Thyroid gland (tissue), 4 donors: ENCODE results near the gene KCNJ6. TPM values are rescaled to one million over a fixed set of nuclear protein-coding genes. Genes with fewer than 3 reads are reported as not detected.

Source experiments
- DNase-seq, 2 donors: peaks; one replicate each; pipeline ENCODE4 v3.0.0-alpha.2; 2019
- H3K27ac ChIP-seq, 3 donors: fragments of 200-600 bp; sonication (generic); 1 replicate in 2 of 3; 2 replicates in 1 of 3; pipeline ENCODE4 v1.5.1; 2016 to 2019; ENCODE audit warnings: mild to moderate bottlenecking in 1 of 3, moderate library complexity in 1 of 3
- H3K27me3 ChIP-seq: fragments of 200-600 bp; sonication (generic); one replicate; pipeline ENCODE4 v1.5.1; 2019
- H3K36me3 ChIP-seq, 2 donors: fragments of 200-600 bp; sonication (generic); one replicate each; pipeline ENCODE4 v1.5.1; 2016 to 2019
- H3K4me1 ChIP-seq, 2 donors: fragments of 200-600 bp; sonication (generic); one replicate each; pipeline ENCODE4 v1.5.1; 2017 to 2019
- H3K4me3 ChIP-seq, 3 donors: fragments of 200-600 bp; sonication (generic); replicated peaks in 1 of 3; 1 replicate in 2 of 3; 2 replicates in 1 of 3; pipeline ENCODE4 v1.5.1; 2016; ENCODE audit warnings: mild to moderate bottlenecking in 1 of 3
- H3K9me3 ChIP-seq: fragments of 200-600 bp; sonication (generic); one replicate; pipeline ENCODE4 v1.5.1; 2017
- POLR2A ChIP-seq, 2 donors: fragments of 450-650 bp; IDR thresholded peaks; one replicate each; pipeline ENCODE4 v1.6.1; 2017; ENCODE audit warnings: antibody characterized with exemption in 2 of 2, mild to moderate bottlenecking in 2 of 2, moderate library complexity in 1 of 2
- WGBS, 2 donors: methylation state at CpG; one replicate each; pipeline ENCODE4 v1.1.5; 2017; 5-methylcytosine and 5-hydroxymethylcytosine counted together
- intact Hi-C: fragments of 100-400 bp; cut with DNase I; formaldehyde crosslinking; loops from one replicate; pipeline ENCODE4 v1.15.1; 2023
- total RNA-seq, 4 donors: library from RNA; depleted of rRNA; stranded (reverse); fragments of >200 nt; gene quantifications; one replicate each; pipeline ENCODE4 v1.2.3, GENCODE V29; 2016
- TF ChIP-seq, protein P1 (sequence below), 6 experiments: fragments of 200-600 bp in 3 of 6; fragments of 450-650 bp in 3 of 6; sonication (generic) in 3 of 6; IDR thresholded peaks; one replicate each; pipeline ENCODE4 v1.5.1; 2016 to 2019; ENCODE audit warnings: antibody characterized with exemption in 6 of 6, mild to moderate bottlenecking in 2 of 6, inconsistent platforms in 1 of 6, moderate library complexity in 1 of 6

Gene KCNJ6
- total RNA-seq, 4 donors from 2014 or later, result not detected

DNA sequence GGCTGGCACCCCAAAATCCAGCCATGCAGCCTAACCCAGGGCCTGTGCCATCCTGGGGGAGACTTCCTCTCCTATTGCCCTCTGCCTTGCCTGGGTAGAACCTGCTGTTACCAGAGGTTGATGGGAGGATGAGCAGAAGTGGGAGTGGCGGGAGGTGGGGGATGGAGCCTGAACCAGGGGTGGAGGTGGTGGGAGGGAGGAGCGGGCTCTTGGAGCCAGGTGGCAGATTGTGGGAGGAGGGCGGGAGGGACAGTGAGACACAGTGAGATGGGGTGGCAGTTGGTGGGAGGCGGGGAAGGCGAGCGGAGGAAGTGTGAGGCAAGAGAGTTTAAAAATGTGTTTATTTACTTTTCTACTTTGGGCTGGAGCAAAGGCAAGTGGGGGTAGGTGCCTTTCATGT lies 87.3 kb downstream of the KCNJ6 start:
- no peaks in the 10 kb centered on the region for H3K4me1 ChIP-seq
- no peaks in the 10 kb centered on the region for H3K9me3 ChIP-seq
- WGBS, 2 donors, result 73 to 74% methylated on average over 6 of the region's 6 CpGs
- no peak overlapping the region for H3K27ac ChIP-seq
- no peak for DNase-seq
- intact Hi-C loops, result no loop called here
- H3K27me3 ChIP-seq, result no peaks in the 10 kb centered on the region
- no peaks in the 10 kb centered on the region for H3K36me3 ChIP-seq
- H3K4me3 ChIP-seq, result no peak overlapping the region
- TF ChIP-seq, protein P1, sequence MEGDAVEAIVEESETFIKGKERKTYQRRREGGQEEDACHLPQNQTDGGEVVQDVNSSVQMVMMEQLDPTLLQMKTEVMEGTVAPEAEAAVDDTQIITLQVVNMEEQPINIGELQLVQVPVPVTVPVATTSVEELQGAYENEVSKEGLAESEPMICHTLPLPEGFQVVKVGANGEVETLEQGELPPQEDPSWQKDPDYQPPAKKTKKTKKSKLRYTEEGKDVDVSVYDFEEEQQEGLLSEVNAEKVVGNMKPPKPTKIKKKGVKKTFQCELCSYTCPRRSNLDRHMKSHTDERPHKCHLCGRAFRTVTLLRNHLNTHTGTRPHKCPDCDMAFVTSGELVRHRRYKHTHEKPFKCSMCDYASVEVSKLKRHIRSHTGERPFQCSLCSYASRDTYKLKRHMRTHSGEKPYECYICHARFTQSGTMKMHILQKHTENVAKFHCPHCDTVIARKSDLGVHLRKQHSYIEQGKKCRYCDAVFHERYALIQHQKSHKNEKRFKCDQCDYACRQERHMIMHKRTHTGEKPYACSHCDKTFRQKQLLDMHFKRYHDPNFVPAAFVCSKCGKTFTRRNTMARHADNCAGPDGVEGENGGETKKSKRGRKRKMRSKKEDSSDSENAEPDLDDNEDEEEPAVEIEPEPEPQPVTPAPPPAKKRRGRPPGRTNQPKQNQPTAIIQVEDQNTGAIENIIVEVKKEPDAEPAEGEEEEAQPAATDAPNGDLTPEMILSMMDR (IDR thresholded peaks at IDR 0.05), result no peak
- TF ChIP-seq POLR2A (IDR thresholded peaks at IDR 0.05), result no peak

DNA sequence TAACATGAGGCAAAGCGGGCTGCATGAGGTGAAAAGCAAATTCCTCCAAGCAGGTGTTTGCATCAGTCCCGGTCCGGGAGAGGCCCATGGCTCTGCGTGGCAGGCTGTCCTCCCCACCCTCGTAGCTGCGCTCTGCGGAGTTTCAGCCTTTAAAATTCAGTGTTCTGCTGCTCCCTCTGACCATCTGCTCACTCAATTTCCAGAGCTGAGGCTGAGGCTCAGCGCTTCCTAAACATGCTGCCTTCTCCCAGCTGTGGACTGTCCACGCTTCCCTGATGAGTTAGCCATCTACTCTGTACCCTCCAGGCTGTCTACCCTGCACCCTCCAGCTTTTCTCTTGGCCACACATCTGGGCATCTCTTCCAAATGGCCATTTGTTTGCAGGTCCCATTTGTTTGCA lies 87.7 kb downstream of the KCNJ6 start:
- no peaks in the 10 kb centered on the region for H3K4me1 ChIP-seq
- H3K4me3 ChIP-seq, result no peak overlapping the region
- H3K27ac ChIP-seq, result no peak overlapping the region
- 81 to 85% methylated on average over 9 of the region's 9 CpGs for WGBS, 2 donors
- no peak for DNase-seq
- no peak for TF ChIP-seq POLR2A (IDR thresholded peaks at IDR 0.05)
- TF ChIP-seq, protein P1 (IDR thresholded peaks at IDR 0.05), result no peak
- intact Hi-C loops, result no loop called here
- no peaks in the 10 kb centered on the region for H3K27me3 ChIP-seq
- no peaks in the 10 kb centered on the region for H3K36me3 ChIP-seq
- no peaks in the 10 kb centered on the region for H3K9me3 ChIP-seq

DNA sequence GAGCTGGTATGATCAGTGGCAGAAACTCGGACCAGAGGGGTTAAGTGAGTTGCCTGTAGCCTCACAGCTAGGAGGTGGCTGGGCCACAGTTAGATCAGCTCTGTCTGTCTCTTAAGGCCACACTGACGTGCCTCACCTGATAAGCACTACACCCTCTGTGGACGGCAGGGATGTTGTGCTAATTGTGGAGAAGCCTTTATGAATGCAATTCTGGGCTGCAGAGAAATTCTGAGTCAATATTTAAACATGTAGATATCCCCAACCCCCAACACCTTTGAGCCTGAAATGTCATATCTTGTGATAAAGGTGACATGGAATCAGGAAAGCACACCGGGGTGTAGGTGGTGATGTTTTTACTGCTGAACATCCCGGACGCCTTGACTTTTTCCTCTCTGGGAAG lies 88.3 kb downstream of the KCNJ6 start:
- Histone ChIP-seq H3K9me3 (no peaks in the 10 kb centered on the region), H3K27me3 (no peaks in the 10 kb centered on the region), H3K36me3 (no peaks in the 10 kb centered on the region), H3K4me1 (no peaks in the 10 kb centered on the region), H3K27ac (no peak overlapping the region), H3K4me3 (no peak overlapping the region)
- TF ChIP-seq, protein P1 (IDR thresholded peaks at IDR 0.05), result no peak
- TF ChIP-seq POLR2A (IDR thresholded peaks at IDR 0.05), result no peak
- intact Hi-C loops, result no loop called here
- no peak for DNase-seq
- WGBS, 2 donors, result 83 to 85% methylated on average over 6 of the region's 6 CpGs

DNA sequence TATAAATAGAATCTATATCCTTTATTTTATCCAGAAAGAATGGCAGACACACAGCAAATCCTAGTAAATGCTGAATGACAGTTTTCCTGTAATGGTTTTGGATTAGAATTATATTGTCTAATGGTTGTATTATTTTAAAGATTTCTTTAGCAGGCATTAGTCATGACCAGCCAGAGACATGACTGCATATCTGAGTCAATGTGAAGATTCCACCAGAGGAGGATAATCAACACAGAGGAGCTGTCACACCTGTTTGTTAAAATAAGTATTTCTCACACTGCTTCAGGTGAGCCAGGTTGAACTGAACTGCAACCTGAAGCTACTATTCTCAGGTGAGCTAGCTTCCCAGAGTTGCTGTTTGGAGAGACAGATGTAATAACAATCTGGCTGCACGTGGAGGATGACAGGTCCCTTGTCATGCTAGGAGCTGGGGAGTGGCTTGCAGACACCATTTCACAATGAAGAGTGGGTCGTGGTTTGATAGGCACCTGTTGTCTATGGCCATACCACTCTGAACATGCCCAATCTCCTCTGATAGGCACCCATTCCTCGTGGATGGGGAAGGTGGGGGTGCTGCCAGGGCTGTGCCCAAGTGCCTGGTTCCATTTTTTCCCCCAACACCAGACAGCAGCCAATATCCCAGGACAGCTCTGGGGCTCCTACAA lies 94.3 kb downstream of the KCNJ6 start:
- intact Hi-C loops, result no loop called here
- Histone ChIP-seq H3K27ac (no peak overlapping the region), H3K4me3 (no peak overlapping the region), H3K4me1 (no peaks in the 10 kb centered on the region), H3K27me3 (no peaks in the 10 kb centered on the region), H3K36me3 (no peaks in the 10 kb centered on the region), H3K9me3 (no peaks in the 10 kb centered on the region)
- TF ChIP-seq POLR2A (IDR thresholded peaks at IDR 0.05), result no peak
- TF ChIP-seq, protein P1 (IDR thresholded peaks at IDR 0.05), result no peak
- WGBS, 2 donors, result 55% methylated on average over 3 of the region's 3 CpGs; no CpG with 5 or more reads in 1 of the 2 donors
- DNase-seq, result no peak

DNA sequence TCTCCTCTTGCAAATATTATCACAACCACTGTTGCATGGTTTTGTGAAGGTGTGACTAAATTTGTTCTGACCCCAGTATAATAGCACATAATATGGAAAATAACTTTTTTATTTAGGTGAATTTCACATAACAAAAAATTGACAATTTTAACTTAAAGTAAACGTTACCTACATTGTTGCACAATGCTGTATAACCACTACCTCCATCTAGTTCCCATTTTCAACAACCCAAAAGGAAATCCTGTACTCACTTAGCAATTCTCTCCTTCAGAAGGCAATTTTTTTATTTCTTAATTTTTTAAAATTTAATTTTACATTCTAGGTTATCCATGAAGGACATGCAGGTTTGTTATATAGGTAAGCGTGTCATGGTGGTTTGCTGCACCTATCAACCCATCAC lies 95.2 kb downstream of the KCNJ6 start:
- Histone ChIP-seq H3K9me3 (no peaks in the 10 kb centered on the region), H3K27me3 (no peaks in the 10 kb centered on the region), H3K27ac (no peak overlapping the region), H3K36me3 (no peaks in the 10 kb centered on the region), H3K4me3 (no peak overlapping the region), H3K4me1 (no peaks in the 10 kb centered on the region)
- intact Hi-C loops, result no loop called here
- WGBS, 2 donors, result 87 to 93% methylated on average over 2 of the region's 2 CpGs
- no peak for DNase-seq
- no peak for TF ChIP-seq POLR2A (IDR thresholded peaks at IDR 0.05)
